Keratinocyte (primary cell): ENCODE measurements around the gene CLPTM1L. TPM values are rescaled to one million over a fixed set of nuclear protein-coding genes. Genes with fewer than 3 reads are reported as not detected.
"Not testable (repeated sequence)": the region's sequence is repeated elsewhere in the genome, so short reads cannot be mapped to it uniquely, and the experiment has no call there.

Experiments
- DNase-seq: peaks from one replicate; pipeline ENCODE4 v3.0.0-alpha.2; 2011; ENCODE audit warnings: low read depth, missing footprints, low spot score
- FAIRE-seq: peaks from 2 replicates; lab custom pipeline; 2011; peaks lifted over from hg19 to GRCh38; lab: Jason Lieb, UNC
- H2AFZ ChIP-seq: 2 replicates; pipeline ENCODE4 v1.6.0; 2012; ENCODE audit warnings: low read length, control low read depth, inconsistent platforms; ENCODE audit not compliant: control insufficient read depth
- H3K27ac ChIP-seq: 2 replicates; pipeline ENCODE4 v1.5.1; 2011; ENCODE audit warnings: low read length; ENCODE audit not compliant: control insufficient read depth, insufficient read depth
- H3K27me3 ChIP-seq: 3 replicates; pipeline ENCODE4 v1.6.0; 2011; ENCODE audit warnings: low read length; ENCODE audit not compliant: control insufficient read depth, insufficient read depth; ENCODE audit errors: extremely low read depth
- H3K36me3 ChIP-seq, 2 experiments: 2 replicates in 1 of 2; 3 replicates in 1 of 2; pipeline ENCODE4 v1.5.1; 2011; ENCODE audit warnings: low read length in 2 of 2, mild to moderate bottlenecking in 1 of 2; ENCODE audit not compliant: control insufficient read depth in 2 of 2, insufficient read depth in 2 of 2; ENCODE audit errors: extremely low read depth in 1 of 2
- H3K4me1 ChIP-seq: 3 replicates; pipeline ENCODE4 v1.5.1; 2011; ENCODE audit warnings: low read length; ENCODE audit not compliant: control insufficient read depth, insufficient read depth; ENCODE audit errors: extremely low read depth
- H3K4me2 ChIP-seq: 3 replicates; pipeline ENCODE4 v1.6.0; 2011; ENCODE audit warnings: low read depth, low read length; ENCODE audit not compliant: control insufficient read depth, insufficient read depth; ENCODE audit errors: extremely low read depth
- H3K4me3 ChIP-seq, 3 experiments: fragments of 200-600 bp in 1 of 3; sonication (generic) in 1 of 3; 2 replicates in 2 of 3; 3 replicates in 1 of 3; pipeline ENCODE4 v1.5.1; 2011 to 2016; ENCODE audit warnings: low read length in 3 of 3, mild to moderate bottlenecking in 3 of 3, control low read depth in 2 of 3, inconsistent platforms in 1 of 3, low read depth in 1 of 3, mixed read lengths in 1 of 3, mixed run types in 1 of 3, moderate library complexity in 1 of 3; ENCODE audit not compliant: control insufficient read depth in 2 of 3, insufficient read depth in 2 of 3; ENCODE audit errors: extremely low read depth in 1 of 3
- H3K79me2 ChIP-seq: 2 replicates; pipeline ENCODE4 v1.6.0; 2012; ENCODE audit warnings: low read length; ENCODE audit not compliant: control insufficient read depth, insufficient read depth
- H3K9ac ChIP-seq: 3 replicates; pipeline ENCODE4 v1.6.0; 2011; ENCODE audit warnings: low read length; ENCODE audit not compliant: control insufficient read depth, insufficient read depth; ENCODE audit errors: extremely low read depth
- H3K9me1 ChIP-seq: 3 replicates; pipeline ENCODE4 v1.6.0; 2011; ENCODE audit warnings: low read length; ENCODE audit not compliant: control insufficient read depth, insufficient read depth; ENCODE audit errors: extremely low read depth
- H3K9me3 ChIP-seq: 2 replicates; pipeline ENCODE4 v1.5.1; 2012; ENCODE audit warnings: low read depth, low read length; ENCODE audit not compliant: control insufficient read depth
- H4K20me1 ChIP-seq: 3 replicates; pipeline ENCODE4 v1.6.0; 2011; ENCODE audit warnings: low read length; ENCODE audit not compliant: control insufficient read depth, insufficient read depth; ENCODE audit errors: extremely low read depth
- EZH2 ChIP-seq: IDR thresholded peaks from one replicate; pipeline ENCODE4 v1.6.1; 2012; ENCODE audit warnings: inconsistent platforms, mild to moderate bottlenecking, low read length, moderate library complexity
- dilution Hi-C: fragments of 300-500 bp; cut with MboI; formaldehyde crosslinking; loops from one replicate; pipeline ENCODE4 v1.7.0; 2020; ENCODE audit warnings: low sequenced_read_pairs; ENCODE audit not compliant: extremely low pct_ligation_motif_present
- polyA plus RNA-seq, 5 experiments: library from polyadenylated mRNA; depleted of rRNA in 3 of 5; stranded (reverse) in 3 of 5; stranded (forward) in 1 of 5; unstranded in 1 of 5; fragments of >200 nt; gene quantifications; 1 replicate in 1 of 5; 2 replicates in 3 of 5; 3 replicates in 1 of 5; pipeline versions ENCODE4 v1.2.1 to v1.2.3, GENCODE V29; 2011 to 2012; ENCODE audit warnings: missing spikeins in 2 of 5, low read depth in 1 of 5, low replicate concordance in 1 of 5
- TF ChIP-seq, protein P1 (sequence below), 3 experiments: IDR thresholded peaks in 1 of 3; conservative IDR thresholded peaks in 1 of 3; optimal IDR thresholded peaks in 1 of 3; 2 replicates in 2 of 3; 3 replicates in 1 of 3; pipeline versions ENCODE3 to v1.5.1; 2011; ENCODE audit warnings: low read length in 3 of 3, mild to moderate bottlenecking in 3 of 3, moderate library complexity in 2 of 3, control low read depth in 1 of 3, inconsistent platforms in 1 of 3; ENCODE audit not compliant: insufficient read depth in 2 of 3; ENCODE audit errors: extremely low read depth in 1 of 3

CLPTM1L gene
- polyA plus RNA-seq, 1 donor (not counting 4 experiments of a cell fraction or from before 2014, with no cell fraction given): 142 TPM

DNA sequence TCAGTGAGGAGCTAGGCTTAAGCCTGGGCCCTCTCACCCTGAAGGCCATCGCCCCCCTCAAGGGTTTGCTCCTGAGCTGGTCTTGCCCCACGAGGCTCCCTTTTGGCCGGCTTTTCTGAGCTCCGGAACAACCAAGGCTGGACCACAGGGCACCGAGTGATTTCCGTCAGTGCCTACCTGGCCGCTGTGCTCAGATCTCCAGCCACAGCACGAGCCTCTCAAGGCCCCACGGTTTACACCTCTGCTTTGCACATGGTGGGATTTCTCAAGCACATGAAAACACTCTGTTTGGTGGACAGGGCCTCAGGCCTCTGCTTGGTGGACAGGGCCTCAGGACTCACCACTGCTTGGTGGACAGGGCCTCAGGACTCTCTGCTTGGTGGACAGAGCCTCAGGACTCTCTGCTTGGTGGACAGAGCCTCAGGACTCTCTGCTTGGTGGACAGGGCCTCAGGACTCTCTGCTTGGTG is 15.8 kb downstream of the CLPTM1L start:
- Histone ChIP-seq H3K9me1 (no peaks in the 10 kb centered on the region), H3K4me3 (no peak overlapping the region), H3K36me3 (peaks cover 28 to 42% of the 10 kb centered on the region in 2 experiments), H3K79me2 (peaks cover 2% of the 10 kb centered on the region), H3K9me3 (peaks cover 4% of the 10 kb centered on the region), H3K4me2 (peak overlapping the region; percentile 28), H3K27me3 (no peaks in the 10 kb centered on the region), H2AFZ (no peak overlapping the region), H3K9ac (peak overlapping the region; percentile 43), H3K4me1 (peaks cover 42% of the 10 kb centered on the region), H4K20me1 (peaks cover 4% of the 10 kb centered on the region), H3K27ac (peak overlapping the region; percentile 58)
- no peak for FAIRE-seq
- DNase-seq: no peak
- TF ChIP-seq, protein P1, sequence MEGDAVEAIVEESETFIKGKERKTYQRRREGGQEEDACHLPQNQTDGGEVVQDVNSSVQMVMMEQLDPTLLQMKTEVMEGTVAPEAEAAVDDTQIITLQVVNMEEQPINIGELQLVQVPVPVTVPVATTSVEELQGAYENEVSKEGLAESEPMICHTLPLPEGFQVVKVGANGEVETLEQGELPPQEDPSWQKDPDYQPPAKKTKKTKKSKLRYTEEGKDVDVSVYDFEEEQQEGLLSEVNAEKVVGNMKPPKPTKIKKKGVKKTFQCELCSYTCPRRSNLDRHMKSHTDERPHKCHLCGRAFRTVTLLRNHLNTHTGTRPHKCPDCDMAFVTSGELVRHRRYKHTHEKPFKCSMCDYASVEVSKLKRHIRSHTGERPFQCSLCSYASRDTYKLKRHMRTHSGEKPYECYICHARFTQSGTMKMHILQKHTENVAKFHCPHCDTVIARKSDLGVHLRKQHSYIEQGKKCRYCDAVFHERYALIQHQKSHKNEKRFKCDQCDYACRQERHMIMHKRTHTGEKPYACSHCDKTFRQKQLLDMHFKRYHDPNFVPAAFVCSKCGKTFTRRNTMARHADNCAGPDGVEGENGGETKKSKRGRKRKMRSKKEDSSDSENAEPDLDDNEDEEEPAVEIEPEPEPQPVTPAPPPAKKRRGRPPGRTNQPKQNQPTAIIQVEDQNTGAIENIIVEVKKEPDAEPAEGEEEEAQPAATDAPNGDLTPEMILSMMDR (optimal IDR thresholded peaks at IDR 0.05 in 1 of 3, IDR thresholded peaks at IDR 0.05 in 1 of 3, conservative IDR thresholded peaks at IDR 0.05 in 1 of 3; ENCODE audit: extremely low read depth in 1 of 3, insufficient read depth in 2 of 3, low read length in 3 of 3): no peak
- no peak for TF ChIP-seq EZH2
- dilution Hi-C loops: no loop called here

DNA sequence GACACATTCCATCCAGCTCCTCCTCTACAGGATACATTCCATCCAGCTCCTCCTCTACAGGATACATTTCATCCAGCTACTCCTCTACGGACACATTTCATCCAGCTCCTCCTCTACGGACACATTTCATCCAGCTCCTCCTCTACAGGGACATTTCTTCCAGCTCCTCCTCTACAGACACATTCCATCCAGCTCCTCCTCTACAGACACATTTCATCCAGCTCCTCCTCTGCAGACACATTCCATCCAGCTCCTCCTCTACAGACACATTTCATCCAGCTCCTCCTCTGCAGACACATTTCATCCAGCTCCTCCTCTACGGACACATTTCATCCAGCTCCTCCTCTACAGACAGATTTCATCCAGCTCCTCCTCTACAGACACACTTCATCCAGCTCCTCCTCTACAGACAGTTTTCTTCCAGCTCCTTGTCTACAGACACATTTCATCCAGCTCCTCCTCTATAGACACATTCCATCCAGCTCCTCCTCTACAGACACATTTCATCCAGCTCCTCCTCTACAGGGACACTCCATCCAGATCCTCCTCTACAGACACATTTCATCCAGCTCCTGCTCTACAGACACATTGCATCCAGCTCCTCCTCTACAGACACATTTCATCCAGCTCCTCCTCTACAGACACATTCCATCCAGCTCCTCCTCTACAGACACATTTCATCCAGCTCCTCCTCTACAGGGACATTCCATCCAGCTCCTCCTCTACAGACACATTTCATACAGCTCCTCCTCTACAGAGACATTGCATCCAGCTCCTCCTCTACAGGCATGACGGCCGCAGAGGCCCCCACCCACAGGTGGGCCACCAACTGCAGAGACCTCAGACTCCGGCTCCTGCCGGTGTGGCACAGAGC is 16.4 kb downstream of the CLPTM1L start:
- H3K4me3 ChIP-seq, dilution Hi-C loops, H3K27me3 ChIP-seq, H2AFZ ChIP-seq, H3K9me3 ChIP-seq, H4K20me1 ChIP-seq, H3K79me2 ChIP-seq, H3K9me1 ChIP-seq, FAIRE-seq: not testable (repeated sequence)
- peak; percentile 87 for DNase-seq
- Histone ChIP-seq H3K4me1 (peaks cover 42% of the 10 kb centered on the region), H3K27ac (peak overlapping the region; percentile 58), H3K36me3 (peaks cover 28 to 42% of the 10 kb centered on the region in 2 experiments), H3K4me2 (peak overlapping the region; percentile 28), H3K9ac (peak overlapping the region; percentile 43)

DNA sequence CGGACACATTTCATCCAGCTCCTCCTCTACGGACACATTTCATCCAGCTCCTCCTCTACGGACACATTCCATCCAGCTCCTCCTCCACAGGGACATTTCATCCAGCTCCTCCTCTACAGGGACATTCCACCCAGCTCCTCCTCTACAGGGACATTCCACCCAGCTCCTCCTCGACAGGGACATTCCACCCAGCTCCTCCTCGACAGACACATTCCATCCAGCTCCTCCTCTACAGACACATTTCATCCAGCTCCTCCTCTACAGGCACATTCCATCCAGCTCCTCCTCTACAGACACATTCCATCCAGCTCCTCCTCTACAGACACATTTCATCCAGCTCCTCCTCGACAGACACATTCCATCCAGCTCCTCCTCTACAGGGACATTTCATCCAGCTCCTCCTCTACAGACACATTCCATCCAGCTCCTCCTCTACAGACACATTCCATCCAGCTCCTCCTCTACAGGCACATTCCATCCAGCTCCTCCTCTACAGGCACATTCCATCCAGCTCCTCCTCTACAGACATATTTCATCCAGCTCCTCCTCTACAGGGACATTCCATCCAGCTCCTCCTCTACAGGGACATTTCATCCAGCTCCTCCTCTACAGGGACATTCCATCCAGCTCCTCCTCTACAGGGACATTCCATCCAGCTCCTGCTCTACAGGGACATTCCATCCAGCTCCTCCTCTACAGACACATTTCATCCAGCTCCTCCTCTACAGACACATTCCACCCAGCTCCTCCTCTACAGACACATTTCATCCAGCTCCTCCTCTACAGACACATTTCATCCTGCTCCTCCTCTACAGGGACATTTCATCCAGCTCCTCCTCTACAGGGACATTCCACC is 17.8 kb downstream of the CLPTM1L start:
- H4K20me1 ChIP-seq, H3K4me3 ChIP-seq, H3K9me3 ChIP-seq, H2AFZ ChIP-seq, FAIRE-seq, H3K4me2 ChIP-seq, H3K79me2 ChIP-seq, H3K9ac ChIP-seq, H3K9me1 ChIP-seq, dilution Hi-C loops, H3K27me3 ChIP-seq: not testable (repeated sequence)
- H3K27ac ChIP-seq: peak overlapping the region; percentile 68
- peaks cover 31 to 32% of the 10 kb centered on the region in 2 experiments for H3K36me3 ChIP-seq
- H3K4me1 ChIP-seq: peaks cover 36% of the 10 kb centered on the region
- peak; percentile 87 for DNase-seq

DNA sequence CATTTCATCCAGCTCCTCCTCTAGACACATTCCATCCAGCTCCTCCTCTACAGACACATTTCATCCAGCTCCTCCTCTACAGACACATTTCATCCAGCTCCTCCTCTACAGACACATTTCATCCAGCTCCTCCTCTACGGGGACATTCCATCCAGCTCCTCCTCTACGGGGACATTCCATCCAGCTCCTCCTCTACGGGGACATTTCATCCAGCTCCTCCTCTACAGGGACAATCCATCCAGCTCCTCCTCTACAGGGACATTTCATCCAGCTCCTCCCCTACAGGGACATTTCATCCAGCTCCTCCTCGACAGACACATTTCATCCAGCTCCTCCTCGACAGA is 18.4 kb downstream of the CLPTM1L start:
- H2AFZ ChIP-seq, dilution Hi-C loops, H3K79me2 ChIP-seq, H3K9ac ChIP-seq, H4K20me1 ChIP-seq, H3K9me3 ChIP-seq, H3K4me2 ChIP-seq, H3K4me3 ChIP-seq, FAIRE-seq, H3K27me3 ChIP-seq, H3K9me1 ChIP-seq: not testable (repeated sequence)
- peak; percentile 44 for DNase-seq
- Histone ChIP-seq H3K36me3 (peaks cover 29 to 34% of the 10 kb centered on the region in 2 experiments), H3K27ac (peak overlapping the region; percentile 14), H3K4me1 (peaks cover 30% of the 10 kb centered on the region)
